Left lung (tissue), 14 donors: ENCODE measurements around the gene SCN2B. TPM values are rescaled to one million over a fixed set of nuclear protein-coding genes. Genes with fewer than 3 reads are reported as not detected.
A peak's percentile ranks its signal among the peaks of the same experiment; 100 is the strongest.

Experiments
- ATAC-seq: fragments of 200-7000 bp; cut with Tn5 transposase; one replicate; pipeline ENCODE4 v1.9.1; 2020; ENCODE audit warnings: moderate library complexity
- DNase-seq, 4 donors: peaks; one replicate each; pipeline ENCODE4 v3.0.0-alpha.2; 2013 to 2020
- H3K27ac ChIP-seq, 2 donors: fragments of 200-600 bp; sonication (generic) in 1 of 2; one replicate each; pipeline versions ENCODE4 v1.5.0 to v1.8.0; 2020 to 2021
- H3K27me3 ChIP-seq, 2 donors: fragments of 200-600 bp; sonication (generic) in 1 of 2; one replicate each; pipeline versions ENCODE4 v1.5.0 to v1.8.0; 2020 to 2021
- H3K36me3 ChIP-seq, 2 donors: fragments of 200-600 bp; sonication (generic) in 1 of 2; one replicate each; pipeline versions ENCODE4 v1.5.0 to v1.8.0; 2020 to 2021
- H3K4me1 ChIP-seq, 2 donors: fragments of 200-600 bp; one replicate each; pipeline ENCODE4 v1.8.0; 2021
- H3K4me3 ChIP-seq, 2 donors: fragments of 200-600 bp; sonication (generic) in 1 of 2; one replicate each; pipeline versions ENCODE4 v1.5.0 to v1.8.0; 2020 to 2021; ENCODE audit warnings: mild to moderate bottlenecking in 1 of 2
- H3K9me3 ChIP-seq, 2 donors: fragments of 200-600 bp; sonication (generic) in 1 of 2; one replicate each; pipeline versions ENCODE4 v1.5.0 to v1.8.0; 2020 to 2021
- CTCF ChIP-seq, 2 donors: fragments of 200-600 bp; sonication (generic) in 1 of 2; IDR thresholded peaks; one replicate each; pipeline versions ENCODE4 v1.5.0 to v1.8.0; 2021; ENCODE audit warnings: antibody characterized with exemption in 2 of 2
- intact Hi-C, 2 donors: fragments of 100-400 bp; cut with DNase I; formaldehyde crosslinking; loops; one replicate each; pipeline versions ENCODE4 v1.11.2 to v1.14.2; 2022
- long read RNA-seq, 12 donors: library from polyadenylated mRNA in 2 of 12; unstranded in 2 of 12; transcript quantifications; one replicate each; pipeline ENCODE4 v2.0.0 and lab custom pipeline, GENCODE V29; 2019 to 2026
- polyA plus RNA-seq, 6 donors: library from polyadenylated mRNA; unstranded; fragments of 120-200 nt; gene quantifications; one replicate each; pipeline ENCODE4 v1.2.1, GENCODE V29; 2013; ENCODE audit not compliant: insufficient read length in 6 of 6
- total RNA-seq, 2 donors: library from RNA; stranded (reverse); fragmentation: NEBNext Ultra II Directional; extraction: Animal tissue kit (Norgen Biotek cat#: 25700); gene quantifications; one replicate each; pipeline ENCODE4 v1.2.1, GENCODE V29; 2021
- donor health status: DM: no; HTN: yes; CAD: no.
- donor health status: DM: no; HTN: no; CAD: no.

SCN2B gene
- total RNA-seq (1 to 10 TPM; 1.0 to 4.1 TPM), polyA plus RNA-seq (1 to 10 TPM; 4.6 to 5.9 (median 4.9) TPM)
- long read RNA-seq, donor 1 = 0 reads
- long read RNA-seq, donor 2, full-length matches to known transcripts = 3 of 3 reads
- long read RNA-seq, donor 2, partial matches to known transcripts = 0 of 3 reads
- long read RNA-seq, donor 2, other reads (novel, unspliced or antisense) = 0 of 3 reads
- long read RNA-seq, donor 3, full-length matches to known transcripts = 10 of 10 reads
- long read RNA-seq, donor 3, partial matches to known transcripts = 0 of 10 reads
- long read RNA-seq, donor 3, other reads (novel, unspliced or antisense) = 0 of 10 reads
- long read RNA-seq, donor 4, full-length matches to known transcripts = 4 of 4 reads
- long read RNA-seq, donor 4, partial matches to known transcripts = 0 of 4 reads
- long read RNA-seq, donor 4, other reads (novel, unspliced or antisense) = 0 of 4 reads
- long read RNA-seq, donor 5, full-length matches to known transcripts = 1 of 1 reads
- long read RNA-seq, donor 5, partial matches to known transcripts = 0 of 1 reads
- long read RNA-seq, donor 5, other reads (novel, unspliced or antisense) = 0 of 1 reads
- long read RNA-seq, donor 6 = 0 reads
- long read RNA-seq, donor 7 = 0 reads
- long read RNA-seq, donor 8, full-length matches to known transcripts = 2 of 2 reads
- long read RNA-seq, donor 8, partial matches to known transcripts = 0 of 2 reads
- long read RNA-seq, donor 8, other reads (novel, unspliced or antisense) = 0 of 2 reads
- long read RNA-seq, donor 9 = 0 reads
- long read RNA-seq, donor 10 = 0 reads
- long read RNA-seq, donor 11, full-length matches to known transcripts = 4 of 4 reads
- long read RNA-seq, donor 11, partial matches to known transcripts = 0 of 4 reads
- long read RNA-seq, donor 11, other reads (novel, unspliced or antisense) = 0 of 4 reads
- long read RNA-seq, donor 12, full-length matches to known transcripts = 4 of 4 reads
- long read RNA-seq, donor 12, partial matches to known transcripts = 0 of 4 reads
- long read RNA-seq, donor 12, other reads (novel, unspliced or antisense) = 0 of 4 reads

GRCh38 chr11:118175993-118176777 lies at the start of gene SCN2B:
Gene SCN2B (minus strand): TSS chr11:118176639. CDS start chr11:118176431, 208 bp downstream.
- Histone ChIP-seq H3K9me3 (no peaks in the 10 kb centered on the region), H3K4me3 (peak within 1 kb of the TSS; percentile 11 to 21), H3K27me3 (peaks cover 0 to 26% of the 10 kb centered on the region in 2 donors), H3K4me1 (peaks cover 8 to 18% of the 10 kb centered on the region in 2 donors), H3K36me3 (no peaks in the 10 kb centered on the region), H3K27ac (peak within 1 kb of the TSS in 1 of 2 donors; percentile 18)
- TF ChIP-seq CTCF (IDR thresholded peaks at IDR 0.05) = no peak
- intact Hi-C loops = no loop called here
- DNase-seq (peak in 1 of 4 donors; percentile 62), ATAC-seq (no peak)

- H3K4me3 ChIP-seq = peak within 1 kb of the TSS in 1 of 2 donors; percentile 31
- peak; percentile 56 for ATAC-seq
Measured at GRCh38 chr11:118224511-118225188, 48.2 kb upstream of the SCN2B start, which contains the start of gene JAML. Gene JAML (minus strand): TSS chr11:118225011. CDS start chr11:118214866, 10,145 bp downstream.

GRCh38 chr11:118223992-118224391 lies 47.6 kb upstream of the SCN2B start:
- no peak for DNase-seq
- no peak for TF ChIP-seq CTCF (IDR thresholded peaks at IDR 0.05)
- Histone ChIP-seq H3K36me3 (no peaks in the 10 kb centered on the region), H3K9me3 (no peaks in the 10 kb centered on the region), H3K4me1 (peaks cover 0 to 81% of the 10 kb centered on the region in 2 donors), H3K27ac (peak overlapping the region in 1 of 2 donors; percentile 81), H3K27me3 (no peaks in the 10 kb centered on the region), H3K4me3 (peak overlapping the region in 1 of 2 donors; percentile 31)
- ATAC-seq = peak; percentile 9
- intact Hi-C loops = no loop called here

More at GRCh38 chr11:118224511-118225188, 48.2 kb upstream of the SCN2B start, which contains the start of gene JAML:
- Histone ChIP-seq H3K36me3 (no peaks in the 10 kb centered on the region), H3K27ac (peak within 1 kb of the TSS; percentile 2 to 87), H3K27me3 (no peaks in the 10 kb centered on the region), H3K4me1 (peaks cover 5 to 81% of the 10 kb centered on the region in 2 donors), H3K9me3 (no peaks in the 10 kb centered on the region)
- no peak for TF ChIP-seq CTCF (IDR thresholded peaks at IDR 0.05)
- DNase-seq = no peak
- intact Hi-C loops = no loop called here

GRCh38 chr11:118223570-118223969 lies 47.1 kb upstream of the SCN2B start:
- ATAC-seq (no peak), DNase-seq (no peak)
- no peaks in the 10 kb centered on the region for H3K36me3 ChIP-seq
- no peaks in the 10 kb centered on the region for H3K9me3 ChIP-seq
- H3K27me3 ChIP-seq = no peaks in the 10 kb centered on the region
- intact Hi-C loops = no loop called here
- peaks cover 0 to 80% of the 10 kb centered on the region in 2 donors for H3K4me1 ChIP-seq
- no peak for TF ChIP-seq CTCF (IDR thresholded peaks at IDR 0.05)
- H3K27ac ChIP-seq = peak overlapping the region in 1 of 2 donors; percentile 81
- H3K4me3 ChIP-seq = peak overlapping the region in 1 of 2 donors; percentile 31
